K562 (cell line): ENCODE results near the gene SDS. TPM values are rescaled to one million over a fixed set of nuclear protein-coding genes. Genes with fewer than 3 reads are reported as not detected.
A peak's percentile ranks its signal among the peaks of the same experiment; 100 is the strongest.

ENCODE experiments used
- ARID1B ChIP-seq: fragments of 450-650 bp; IDR thresholded peaks from 2 replicates; pipeline ENCODE4 v1.6.1; 2016; ENCODE audit warnings: antibody characterized with exemption, mild to moderate bottlenecking, inconsistent platforms
- CREM ChIP-seq: IDR thresholded peaks from 2 replicates; pipeline ENCODE4 v1.6.1; 2014; ENCODE audit warnings: antibody characterized with exemption, low read depth
- DDX20 ChIP-seq: fragments of 450-650 bp; IDR thresholded peaks from 2 replicates; pipeline ENCODE4 v1.6.1; 2016; ENCODE audit warnings: missing genetic modification characterization, low read depth, mild to moderate bottlenecking, missing compliant biosample characterization, moderate library complexity
- EP400 ChIP-seq: fragments of 450-650 bp; IDR thresholded peaks from 2 replicates; pipeline ENCODE4 v1.6.1; 2017; ENCODE audit warnings: antibody characterized with exemption, mild to moderate bottlenecking, moderate library complexity
- ERF ChIP-seq: fragments of 450-650 bp; formaldehyde crosslinking; IDR thresholded peaks from 2 replicates; pipeline ENCODE4 v1.4.0; 2020; ENCODE audit warnings: mild to moderate bottlenecking, mixed read lengths
- FOXK2 ChIP-seq, 2 experiments: fragments of 450-650 bp; IDR thresholded peaks in 1 of 2; conservative IDR thresholded peaks in 1 of 2; 2 replicates each; pipeline ENCODE4 v1.6.1; 2016; ENCODE audit warnings: low read depth in 2 of 2, mild to moderate bottlenecking in 1 of 2
- GTF3C2 ChIP-seq: IDR thresholded peaks from 3 replicates; pipeline ENCODE4 v1.6.1; 2011; ENCODE audit warnings: borderline replicate concordance, mild to moderate bottlenecking, moderate library complexity; ENCODE audit not compliant: insufficient read length; ENCODE audit errors: extremely low read depth
- HCFC1 ChIP-seq: IDR thresholded peaks from 2 replicates; pipeline ENCODE4 v1.6.1; 2012; ENCODE audit warnings: low read depth, low read length, improper control_type of control experiment
- JUND ChIP-seq, 2 experiments: IDR thresholded peaks; 2 replicates in 1 of 2; 3 replicates in 1 of 2; pipeline ENCODE4 v1.6.1; 2011; ENCODE audit warnings: borderline replicate concordance in 2 of 2, low read depth in 2 of 2, low read length in 2 of 2, improper control_type of control experiment in 1 of 2, missing biosample characterization in 1 of 2, missing genetic modification characterization in 1 of 2, missing genetic modification reagents in 1 of 2
- KAT7 ChIP-seq: sonication (generic); formaldehyde crosslinking; IDR thresholded peaks from 2 replicates; pipeline ENCODE4 v1.8.0; 2022; ENCODE audit warnings: missing genetic modification reagents, mild to moderate bottlenecking, borderline replicate concordance
- KDM1A ChIP-seq, 2 experiments: fragments of 450-650 bp; IDR thresholded peaks; 2 replicates each; pipeline ENCODE4 v1.6.1; 2016; ENCODE audit warnings: mild to moderate bottlenecking in 2 of 2
- MED1 ChIP-seq: sonication (generic); formaldehyde crosslinking; IDR thresholded peaks from 2 replicates; pipeline ENCODE4 v1.8.1; 2023; ENCODE audit warnings: missing genetic modification reagents, borderline replicate concordance
- RBFOX2 ChIP-seq: fragments of 200-400 bp; formaldehyde crosslinking; IDR thresholded peaks from 2 replicates; pipeline ENCODE4 v1.6.1; 2017; ENCODE audit warnings: low read depth, mild to moderate bottlenecking, low read length, moderate library complexity
- RNF2 ChIP-seq: sonication (generic); IDR thresholded peaks from 2 replicates; pipeline ENCODE4 v1.6.1; 2016
- SMAD1 ChIP-seq: fragments of 150-350 bp; IDR thresholded peaks from 2 replicates; pipeline ENCODE4 v1.6.1; 2014; ENCODE audit warnings: low read length, low read depth; ENCODE audit not compliant: partially characterized antibody
- TCF7L2 ChIP-seq: fragments of 150-350 bp; IDR thresholded peaks from 2 replicates; pipeline ENCODE4 v1.6.1; 2016; ENCODE audit warnings: low read depth, mild to moderate bottlenecking, low read length, moderate library complexity
- XRCC5 ChIP-seq: fragments of 200-400 bp; formaldehyde crosslinking; IDR thresholded peaks from 2 replicates; pipeline ENCODE4 v1.6.1; 2017; ENCODE audit warnings: low read depth, mild to moderate bottlenecking, low read length
- ZNF165 ChIP-seq: fragments of 250-450 bp; sonication (Bioruptor Pico); IDR thresholded peaks from 2 replicates; pipeline ENCODE4 v1.4.0; 2020; ENCODE audit warnings: borderline replicate concordance
- ZNF3 ChIP-seq: fragments of 250-450 bp; sonication (Bioruptor Pico); IDR thresholded peaks from 2 replicates; pipeline ENCODE4 v1.5.0; 2021; ENCODE audit warnings: mild to moderate bottlenecking, moderate library complexity
- polyA plus RNA-seq, 8 experiments: library from polyadenylated mRNA; depleted of rRNA in 4 of 8; stranded (reverse) in 5 of 8; unstranded in 3 of 8; fragments of >200 nt; fragmentation: Nextera tagmentation in 2 of 8; fragmentation: Illumina TruSeq in 1 of 8; extraction: Ambion mirVana in 2 of 8; extraction: Trizol in 1 of 8; gene quantifications; 2 replicates each; pipeline versions ENCODE4 v1.2.1 to v1.2.3, GENCODE V29; 2011 to 2014; ENCODE audit warnings: inconsistent platforms in 1 of 8, missing spikeins in 1 of 8
- total RNA-seq, 7 experiments: library from RNA; depleted of rRNA in 6 of 7; stranded (reverse); fragments of >200 nt in 6 of 7; fragmentation: Illumina TruSeq in 2 of 7; extraction: Trizol in 2 of 7; gene quantifications; 2 replicates each; pipeline versions ENCODE4 v1.2.1 to v1.2.3, GENCODE V29; 2011 to 2021; ENCODE audit warnings: low replicate concordance in 1 of 7
- TF ChIP-seq, protein P1 (sequence below): fragments of 450-650 bp; IDR thresholded peaks from 2 replicates; pipeline ENCODE4 v1.6.1; 2018; ENCODE audit warnings: mild to moderate bottlenecking, low read depth; ENCODE audit not compliant: partially characterized antibody
- TF ChIP-seq, protein P2 (sequence below): fragments of 450-650 bp; conservative IDR thresholded peaks from 2 replicates; pipeline ENCODE4 v1.6.1; 2016; ENCODE audit warnings: missing genetic modification characterization, low read depth, mild to moderate bottlenecking, control low read depth, missing compliant biosample characterization

SDS gene
- total and polyA plus RNA-seq, 9 of the 15 experiments (the other 6 are each of a cell fraction or from before 2014, with no cell fraction given), result 0.07 to 1.1 (median 0.12) TPM; not detected in 1

DNA sequence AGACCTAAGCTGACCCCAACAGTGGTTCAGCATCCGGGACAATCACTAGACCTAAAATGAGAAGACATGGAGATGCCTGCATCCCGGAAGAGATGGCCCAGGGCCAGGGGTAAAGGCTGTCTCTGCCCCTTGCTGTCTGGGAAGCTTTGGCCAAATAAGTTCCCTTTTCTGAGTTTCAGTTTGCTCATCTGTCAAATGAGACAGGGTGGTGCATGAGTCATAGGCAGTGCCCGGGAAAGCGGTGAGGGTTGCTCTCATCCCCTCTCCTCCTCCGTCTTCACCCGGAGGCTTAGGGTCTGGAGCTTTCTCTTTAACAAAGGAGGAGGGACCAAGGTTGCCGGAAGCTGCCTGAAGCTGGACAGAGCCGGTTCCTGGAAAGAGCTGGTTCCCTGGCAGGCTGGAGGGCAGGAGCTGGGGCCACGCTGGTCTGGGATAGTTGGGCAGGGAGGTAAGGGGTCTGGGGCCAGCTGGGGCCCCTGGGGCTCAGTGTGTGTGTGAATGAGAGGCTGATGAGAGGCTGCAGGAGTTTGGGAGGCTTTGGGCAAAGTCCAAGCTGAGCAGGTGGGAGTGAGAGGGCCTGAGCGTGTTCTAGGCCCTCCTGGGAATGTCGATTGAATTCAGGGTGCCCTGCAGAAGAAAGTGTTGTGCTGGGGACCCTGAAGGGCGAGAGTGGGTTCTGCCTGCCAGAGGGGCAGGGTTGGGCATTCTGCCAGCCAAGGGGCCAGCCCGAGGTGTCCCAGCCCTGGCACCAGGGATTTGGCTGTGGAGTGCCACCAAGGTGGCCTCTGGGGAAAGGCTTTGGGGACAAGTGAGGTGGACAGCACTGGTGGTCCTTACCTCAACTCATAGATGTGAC, 18.6 kb upstream of the SDS start, which contains the start of gene SDSL (continued):
- TF ChIP-seq DDX20 (no peak), GTF3C2 (no peak), CREM (peak; percentile 65), XRCC5 (no peak), MED1 (CRISPR knock-in tag) (no peak), EP400 (peak; percentile 88), KAT7 (CRISPR knock-in tag) (peak; percentile 22; the same call in 1 of the 2 replicates), SMAD1 (no peak), ERF (no peak), ZNF165 (CRISPR knock-in tag) (no peak), KDM1A (IDR thresholded peaks at IDR 0.05) (no peak), HCFC1 (0 out of 2 replicates have a peak, but pooled peaks have one; percentile 29), ZNF3 (CRISPR knock-in tag) (no peak), RNF2 (peak; percentile 68; the same call in 1 of the 2 replicates), RBFOX2 (peak; percentile 88), JUND (IDR thresholded peaks at IDR 0.05; ENCODE audit: borderline replicate concordance, low read depth, low read length) (peak; percentile 99), JUND (tag; IDR thresholded peaks at IDR 0.05; ENCODE audit: borderline replicate concordance, low read depth, low read length) (peak; percentile 97), ARID1B (peak; percentile 76), TCF7L2 (no peak; the same call in 1 of the 2 replicates), FOXK2 (conservative IDR thresholded peaks at IDR 0.05 in 1 of 2, IDR thresholded peaks at IDR 0.05 in 1 of 2; ENCODE audit: low read depth in 2 of 2) (peak; percentile 28 to 74; a peak in 2 of 4 replicates)
- TF ChIP-seq, protein P1, sequence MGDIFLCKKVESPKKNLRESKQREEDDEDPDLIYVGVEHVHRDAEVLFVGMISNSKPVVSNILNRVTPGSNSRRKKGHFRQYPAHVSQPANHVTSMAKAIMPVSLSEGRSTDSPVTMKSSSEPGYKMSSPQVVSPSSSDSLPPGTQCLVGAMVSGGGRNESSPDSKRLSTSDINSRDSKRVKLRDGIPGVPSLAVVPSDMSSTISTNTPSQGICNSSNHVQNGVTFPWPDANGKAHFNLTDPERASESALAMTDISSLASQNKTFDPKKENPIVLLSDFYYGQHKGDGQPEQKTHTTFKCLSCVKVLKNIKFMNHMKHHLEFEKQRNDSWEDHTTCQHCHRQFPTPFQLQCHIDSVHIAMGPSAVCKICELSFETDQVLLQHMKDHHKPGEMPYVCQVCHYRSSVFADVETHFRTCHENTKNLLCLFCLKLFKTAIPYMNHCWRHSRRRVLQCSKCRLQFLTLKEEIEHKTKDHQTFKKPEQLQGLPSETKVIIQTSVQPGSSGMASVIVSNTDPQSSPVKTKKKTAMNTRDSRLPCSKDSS, result no peak
- TF ChIP-seq, protein P2, sequence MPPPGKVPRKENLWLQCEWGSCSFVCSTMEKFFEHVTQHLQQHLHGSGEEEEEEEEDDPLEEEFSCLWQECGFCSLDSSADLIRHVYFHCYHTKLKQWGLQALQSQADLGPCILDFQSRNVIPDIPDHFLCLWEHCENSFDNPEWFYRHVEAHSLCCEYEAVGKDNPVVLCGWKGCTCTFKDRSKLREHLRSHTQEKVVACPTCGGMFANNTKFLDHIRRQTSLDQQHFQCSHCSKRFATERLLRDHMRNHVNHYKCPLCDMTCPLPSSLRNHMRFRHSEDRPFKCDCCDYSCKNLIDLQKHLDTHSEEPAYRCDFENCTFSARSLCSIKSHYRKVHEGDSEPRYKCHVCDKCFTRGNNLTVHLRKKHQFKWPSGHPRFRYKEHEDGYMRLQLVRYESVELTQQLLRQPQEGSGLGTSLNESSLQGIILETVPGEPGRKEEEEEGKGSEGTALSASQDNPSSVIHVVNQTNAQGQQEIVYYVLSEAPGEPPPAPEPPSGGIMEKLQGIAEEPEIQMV (tag), result 0 out of 2 replicates have a peak, but pooled peaks have one; percentile 12
